GM12878 (cell line): ENCODE measurements around the gene SDC1. TPM values are rescaled to one million over a fixed set of nuclear protein-coding genes. Genes with fewer than 3 reads are reported as not detected.

Experiments
- ATAC-seq: fragments of 200-7000 bp; cut with Tn5 transposase; 3 replicates; pipeline ENCODE4 v1.9.1; 2020; ENCODE audit warnings: mild to moderate bottlenecking, moderate library complexity
- BruUV-seq: library from RNA; stranded (reverse); fragments of 400-500 nt; replicated peaks from 2 replicates; lab custom pipeline; 2021; lab: Mats Ljungman, UMichigan
- CTCF ChIA-PET: fragments of 300-600 bp; sonication (Branson Sonifier 250); formaldehyde crosslinking; extraction: SDS; loops from one replicate; lab custom pipeline; 2021; ENCODE audit warnings: inconsistent platforms; lab: Yijun Ruan, JAX
- POLR2A ChIA-PET: fragments of 350-600 bp; formaldehyde crosslinking; extraction: SDS; loops from one replicate; lab custom pipeline; 2021; ENCODE audit warnings: inconsistent platforms; lab: Charles Lee
- RAD21 ChIA-PET: fragments of 300-600 bp; sonication (Branson Sonifier 250); formaldehyde crosslinking; loops from one replicate; lab custom pipeline; 2023; ENCODE audit warnings: antibody characterized with exemption; ENCODE audit not compliant: unreplicated experiment; lab: Charles Lee
- SMC1A ChIA-PET: fragments of 300-600 bp; sonication (Branson Sonifier 250); formaldehyde crosslinking; loops from one replicate; lab custom pipeline; 2023; ENCODE audit not compliant: unreplicated experiment, uncharacterized antibody; lab: Charles Lee
- DNase-seq: peaks from one replicate; pipeline ENCODE4 v3.0.0-alpha.2; 2011; ENCODE audit warnings: low read depth, low spot score
- FAIRE-seq: peaks from 3 replicates; lab custom pipeline; 2011; peaks lifted over from hg19 to GRCh38; lab: Jason Lieb, UNC
- H2AFZ ChIP-seq: 2 replicates; pipeline ENCODE4 v1.6.0; 2011; ENCODE audit warnings: low read depth, low read length, control low read depth; ENCODE audit not compliant: control insufficient read depth
- H3K27ac ChIP-seq: 2 replicates; pipeline ENCODE4 v1.5.1; 2011; ENCODE audit warnings: control low read depth; ENCODE audit not compliant: control insufficient read depth, insufficient read depth
- H3K27me3 ChIP-seq, 2 experiments: replicated peaks in 1 of 2; 2 replicates each; pipeline versions ENCODE4 v1.6.0 to v1.6.1; 2011; ENCODE audit warnings: low read length in 1 of 2; ENCODE audit not compliant: control insufficient read depth in 2 of 2, insufficient read depth in 2 of 2
- H3K36me3 ChIP-seq, 2 experiments: 2 replicates each; pipeline ENCODE4 v1.5.1; 2011; ENCODE audit warnings: low read length in 1 of 2; ENCODE audit not compliant: control insufficient read depth in 2 of 2, insufficient read depth in 2 of 2
- H3K4me1 ChIP-seq: 2 replicates; pipeline ENCODE4 v1.6.1; 2011; ENCODE audit warnings: mild to moderate bottlenecking, low read length, moderate library complexity, mixed read lengths; ENCODE audit not compliant: control insufficient read depth, insufficient read depth
- H3K4me2 ChIP-seq: 2 replicates; pipeline ENCODE4 v1.6.0; 2011; ENCODE audit warnings: control low read depth; ENCODE audit not compliant: control insufficient read depth, insufficient read depth
- H3K4me3 ChIP-seq: fragments of 200-600 bp; sonication (generic); 2 replicates; pipeline ENCODE4 v1.5.1; 2016
- H3K79me2 ChIP-seq: 2 replicates; pipeline ENCODE4 v1.6.0; 2011; ENCODE audit warnings: low read length; ENCODE audit not compliant: control insufficient read depth, insufficient read depth
- H3K9ac ChIP-seq: 2 replicates; pipeline ENCODE4 v1.8.0; 2011; ENCODE audit warnings: low read length, control low read depth, mixed read lengths; ENCODE audit not compliant: control insufficient read depth, insufficient read depth
- H3K9me3 ChIP-seq: replicated peaks from 3 replicates; pipeline ENCODE4 v1.5.1; 2011; ENCODE audit warnings: mild to moderate bottlenecking, low read length; ENCODE audit not compliant: control insufficient read depth, insufficient read depth
- H4K20me1 ChIP-seq: 2 replicates; pipeline ENCODE4 v1.6.0; 2011; ENCODE audit not compliant: control insufficient read depth, insufficient read depth
- ATF7 ChIP-seq: fragments of 450-650 bp; IDR thresholded peaks from 2 replicates; pipeline ENCODE4 v1.6.1; 2016; ENCODE audit warnings: low read depth, mild to moderate bottlenecking
- MEF2A ChIP-seq: IDR thresholded peaks from 2 replicates; pipeline ENCODE4 v1.6.1; 2011; ENCODE audit warnings: low read depth, mild to moderate bottlenecking, low read length, moderate library complexity; ENCODE audit not compliant: insufficient read depth
- MYC ChIP-seq: IDR thresholded peaks from 2 replicates; pipeline ENCODE4 v1.6.1; 2011; ENCODE audit warnings: mild to moderate bottlenecking, low read length, moderate library complexity, inconsistent platforms; ENCODE audit not compliant: insufficient read depth, insufficient replicate concordance, insufficient read length, severe bottlenecking
- NFYA ChIP-seq: IDR thresholded peaks from 2 replicates; pipeline ENCODE4 v1.6.1; 2011; ENCODE audit warnings: low read depth, mild to moderate bottlenecking, low read length, improper control_type of control experiment, borderline replicate concordance
- RBBP5 ChIP-seq: fragments of 200-600 bp; sonication (generic); conservative IDR thresholded peaks from 2 replicates; pipeline ENCODE4 v1.6.1; 2016
- SMAD1 ChIP-seq: fragments of 450-650 bp; IDR thresholded peaks from 2 replicates; pipeline ENCODE4 v1.6.1; 2018; ENCODE audit warnings: mild to moderate bottlenecking, low read depth; ENCODE audit not compliant: partially characterized antibody
- YY1 ChIP-seq: IDR thresholded peaks from 2 replicates; pipeline ENCODE4 v1.6.1; 2011; ENCODE audit warnings: low read depth, mild to moderate bottlenecking, low read length
- WGBS: methylation state at CpG from one replicate; pipeline ENCODE4 v1.1.6; 2016; ENCODE audit warnings: low lambda C conversion rate; ENCODE audit not compliant: insufficient replicate concordance, insufficient coverage; ENCODE audit errors: missing lambda C conversion rate; 5-methylcytosine and 5-hydroxymethylcytosine counted together
- in situ Hi-C: fragments of 300-500 bp; cut with MboI; formaldehyde crosslinking; loops from 9 replicates; pipeline ENCODE4 v1.14.3; 2018; ENCODE audit warnings: mixed read lengths
- intact Hi-C: fragments of 100-400 bp; cut with micrococcal nuclease; formaldehyde crosslinking; loops from one replicate; pipeline ENCODE4 v1.14.2; 2022; ENCODE audit not compliant: unreplicated experiment
- polyA plus RNA-seq, 11 experiments: library from polyadenylated mRNA; depleted of rRNA in 4 of 11; unstranded in 6 of 11; stranded (reverse) in 5 of 11; fragments of >200 nt; fragmentation: Nextera tagmentation in 4 of 11; fragmentation: Illumina TruSeq in 1 of 11; extraction: Ambion mirVana in 4 of 11; extraction: Trizol in 1 of 11; gene quantifications; 1 replicate in 1 of 11; 2 replicates in 10 of 11; pipeline versions ENCODE4 v1.2.1 to v1.2.3, GENCODE V29; 2011 to 2016; ENCODE audit warnings: inconsistent platforms in 2 of 11, missing spikeins in 2 of 11, low read depth in 1 of 11
- total RNA-seq, 4 experiments: library from RNA; depleted of rRNA in 3 of 4; stranded (reverse); fragments of >200 nt in 3 of 4; fragmentation: Illumina TruSeq in 1 of 4; extraction: Trizol in 1 of 4; gene quantifications; 2 replicates each; pipeline versions ENCODE4 v1.2.1 to v1.2.3, GENCODE V29; 2013 to 2021
- TF ChIP-seq, protein P1 (sequence below): IDR thresholded peaks from 2 replicates; pipeline ENCODE4 v1.6.1; 2012; ENCODE audit warnings: low read depth, low read length, improper control_type of control experiment

The SDC1 gene
- total and polyA plus RNA-seq, 10 of the 15 experiments (the other 5 are each of a cell fraction or from before 2014, with no cell fraction given): 0.85 to 36.8 (median 23.7) TPM

- Histone ChIP-seq H3K4me1 (peaks cover 3% of the 10 kb centered on the region), H3K9ac (no peak overlapping the region), H3K79me2 (no peaks in the 10 kb centered on the region), H3K27ac (no peak overlapping the region), H3K9me3 (no peaks in the 10 kb centered on the region), H3K27me3 (no peaks in the 10 kb centered on the region; a peak in 1 of 4 replicates), H3K4me2 (no peak overlapping the region), H2AFZ (no peak overlapping the region), H3K36me3 (no peaks in the 10 kb centered on the region), H4K20me1 (no peaks in the 10 kb centered on the region), H3K4me3 (no peak overlapping the region)
- DNase-seq (no peak), FAIRE-seq (no peak), ATAC-seq (no peak)
- RAD21 ChIA-PET: no interaction called here
- no TSS peak for BruUV-seq
- SMC1A ChIA-PET: no interaction called here
- WGBS: 57% methylated on average over 3 of the region's 3 CpGs
- intact Hi-C loops: loop anchor here (5.0 kb wide), 1 partner anchor 34 kb away; no protein-coding TSS in a partner anchor
- CTCF ChIA-PET: no interaction called here
- in situ Hi-C loops: no loop called here
- TF ChIP-seq ATF7 (no peak), MYC (no peak), NFYA (no peak), MEF2A (no peak), YY1 (no peak), SMAD1 (no peak)
- POLR2A ChIA-PET: interaction anchor here (0.7 kb wide), 1 partner anchor 43 kb away, joined by 4 read pairs; no protein-coding TSS in a partner anchor
Observed at GRCh38 chr2:20171445-20171977, 53.4 kb downstream of the SDC1 start.

GRCh38 chr2:20170704-20171250 lies 54.2 kb downstream of the SDC1 start:
- H3K27ac ChIP-seq: no peak overlapping the region
- no peak for FAIRE-seq
- DNase-seq: no peak
- ChIA-PET RAD21 (no interaction called here), SMC1A (interaction anchor here (1.2 kb wide), 1 partner anchor 10 kb away, joined by 3 read pairs; no protein-coding TSS in a partner anchor), POLR2A (interaction anchor here (0.7 to 1.1 kb wide), 2 partner anchors 25 to 42 kb away, joined by 3 to 4 read pairs; no protein-coding TSS in a partner anchor), CTCF (no interaction called here)
- no peaks in the 10 kb centered on the region for H3K36me3 ChIP-seq
- H3K27me3 ChIP-seq: no peaks in the 10 kb centered on the region; a peak in 1 of 4 replicates
- no peak overlapping the region for H3K4me3 ChIP-seq
- H3K4me1 ChIP-seq: peaks cover 11% of the 10 kb centered on the region
- in situ Hi-C loops: no loop called here
- intact Hi-C loops: loop anchor here (5.0 kb wide), 1 partner anchor 33 kb away; no protein-coding TSS in a partner anchor
- H3K79me2 ChIP-seq: no peaks in the 10 kb centered on the region
- WGBS: 61% methylated on average over 13 of the region's 14 CpGs
- no peak overlapping the region for H3K9ac ChIP-seq
- no peaks in the 10 kb centered on the region for H4K20me1 ChIP-seq
- no TSS peak for BruUV-seq
- H3K4me2 ChIP-seq: no peak overlapping the region
- no peaks in the 10 kb centered on the region for H3K9me3 ChIP-seq
- no peak overlapping the region for H2AFZ ChIP-seq
- no peak for ATAC-seq
- TF ChIP-seq RBBP5: no peak
- TF ChIP-seq, protein P1, sequence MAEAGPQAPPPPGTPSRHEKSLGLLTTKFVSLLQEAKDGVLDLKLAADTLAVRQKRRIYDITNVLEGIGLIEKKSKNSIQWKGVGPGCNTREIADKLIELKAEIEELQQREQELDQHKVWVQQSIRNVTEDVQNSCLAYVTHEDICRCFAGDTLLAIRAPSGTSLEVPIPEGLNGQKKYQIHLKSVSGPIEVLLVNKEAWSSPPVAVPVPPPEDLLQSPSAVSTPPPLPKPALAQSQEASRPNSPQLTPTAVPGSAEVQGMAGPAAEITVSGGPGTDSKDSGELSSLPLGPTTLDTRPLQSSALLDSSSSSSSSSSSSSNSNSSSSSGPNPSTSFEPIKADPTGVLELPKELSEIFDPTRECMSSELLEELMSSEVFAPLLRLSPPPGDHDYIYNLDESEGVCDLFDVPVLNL: no peak
